SK-N-SH (cell line): ENCODE results near the gene KCNIP4. TPM values are rescaled to one million over a fixed set of nuclear protein-coding genes. Genes with fewer than 3 reads are reported as not detected.

Experiments
- CTCF ChIA-PET: fragments of 300-600, 350-600 bp; formaldehyde crosslinking; extraction: SDS; loops from one replicate; lab custom pipeline; 2021; lab: Yijun Ruan, JAX
- POLR2A ChIA-PET: fragments of 350-600 bp; sonication (Branson Sonifier 250); formaldehyde crosslinking; extraction: SDS; loops from one replicate; lab custom pipeline; 2020; ENCODE audit warnings: antibody characterized with exemption, inconsistent platforms; lab: Yijun Ruan, JAX
- DNase-seq: peaks from one replicate; pipeline ENCODE4 v3.0.0; 2012
- H2AFZ ChIP-seq: fragments of 200-600 bp; sonication (generic); 2 replicates; pipeline ENCODE4 v1.8.1; 2016; ENCODE audit warnings: antibody characterized with exemption, mild to moderate bottlenecking, low read depth
- H3F3A ChIP-seq: fragments of 200-600 bp; sonication (generic); replicated peaks from 2 replicates; pipeline ENCODE3; 2016; ENCODE audit warnings: antibody characterized with exemption, mild to moderate bottlenecking; ENCODE audit not compliant: insufficient read depth
- H3K27ac ChIP-seq, 2 experiments: fragments of 200-500 bp in 1 of 2; fragments of 200-600 bp in 1 of 2; sonication (Bioruptor generic) in 1 of 2; sonication (generic), shearing (Covaris generic) in 1 of 2; 2 replicates each; pipeline versions ENCODE4 v1.5.1 to v1.6.1; 2014 to 2016; ENCODE audit warnings: low read depth in 2 of 2, inconsistent platforms in 1 of 2, low read length in 1 of 2, mild to moderate bottlenecking in 1 of 2, mixed read lengths in 1 of 2
- H3K27me3 ChIP-seq: fragments of 200-600 bp; sonication (generic), shearing (Covaris generic); 2 replicates; pipeline ENCODE4 v1.6.1; 2016; ENCODE audit warnings: mixed run types; ENCODE audit not compliant: insufficient read depth
- H3K36me3 ChIP-seq, 2 experiments: fragments of 200-500 bp in 1 of 2; fragments of 200-600 bp in 1 of 2; sonication (Bioruptor generic) in 1 of 2; sonication (generic) in 1 of 2; replicated peaks in 1 of 2; 2 replicates each; pipeline versions ENCODE3 to v1.5.1; 2014 to 2016; ENCODE audit warnings: low read length in 1 of 2, mild to moderate bottlenecking in 1 of 2; ENCODE audit not compliant: insufficient read depth in 2 of 2, control insufficient read depth in 1 of 2
- H3K4me1 ChIP-seq, 2 experiments: fragments of 200-500 bp in 1 of 2; fragments of 200-600 bp in 1 of 2; sonication (Bioruptor generic) in 1 of 2; sonication (generic), shearing (Covaris generic) in 1 of 2; 2 replicates each; pipeline versions ENCODE4 v1.5.1 to v1.6.1; 2014 to 2016; ENCODE audit warnings: low read depth in 1 of 2, low read length in 1 of 2, mixed run types in 1 of 2; ENCODE audit not compliant: insufficient read depth in 2 of 2, control insufficient read depth in 1 of 2
- H3K4me2 ChIP-seq: fragments of 200-600 bp; sonication (generic), shearing (Covaris generic); 2 replicates; pipeline ENCODE4 v1.6.1; 2017; ENCODE audit warnings: mixed run types
- H3K4me3 ChIP-seq, 2 experiments: fragments of 200-500 bp in 1 of 2; fragments of 200-600 bp in 1 of 2; sonication (Bioruptor generic) in 1 of 2; sonication (generic), shearing (Covaris generic) in 1 of 2; 2 replicates each; pipeline versions ENCODE4 v1.5.1 to v1.8.1; 2014 to 2016; ENCODE audit warnings: low read depth in 2 of 2, inconsistent platforms in 1 of 2, low read length in 1 of 2, mild to moderate bottlenecking in 1 of 2, mixed read lengths in 1 of 2, moderate library complexity in 1 of 2
- H3K79me2 ChIP-seq: fragments of 200-600 bp; sonication (generic); 2 replicates; pipeline ENCODE4 v1.8.1; 2017; ENCODE audit warnings: mild to moderate bottlenecking; ENCODE audit not compliant: insufficient read depth
- H3K9ac ChIP-seq: fragments of 200-600 bp; sonication (generic); 2 replicates; pipeline ENCODE4 v1.6.1; 2017; ENCODE audit warnings: mixed run types
- H3K9me2 ChIP-seq: fragments of 200-600 bp; sonication (generic); 2 replicates; pipeline ENCODE4 v1.6.1; 2017; ENCODE audit warnings: mixed run types
- H3K9me3 ChIP-seq: fragments of 200-600 bp; sonication (generic); 2 replicates; pipeline ENCODE4 v1.6.1; 2017; ENCODE audit warnings: mixed run types, mild to moderate bottlenecking, moderate library complexity
- H4K20me1 ChIP-seq: fragments of 200-600 bp; sonication (generic); 2 replicates; pipeline ENCODE4 v1.6.1; 2017; ENCODE audit warnings: mild to moderate bottlenecking, mixed run types; ENCODE audit not compliant: insufficient read depth
- EP300 ChIP-seq, 2 experiments: IDR thresholded peaks; 2 replicates each; pipeline versions ENCODE4 v1.4.0 to v1.6.1; 2012; ENCODE audit warnings: borderline replicate concordance in 1 of 2, low read depth in 1 of 2, low read length in 1 of 2
- EZH2phosphoT487 ChIP-seq: fragments of 200-600 bp; sonication (generic); IDR thresholded peaks from 2 replicates; pipeline ENCODE4 v1.6.1; 2017; ENCODE audit warnings: low read depth, mixed run types, mild to moderate bottlenecking, antibody characterized with exemption, moderate library complexity, borderline replicate concordance
- FOSL2 ChIP-seq: IDR thresholded peaks from 2 replicates; pipeline ENCODE4 v1.4.0; 2012; ENCODE audit warnings: low read depth, mild to moderate bottlenecking, moderate library complexity, borderline replicate concordance
- FOXM1 ChIP-seq: IDR thresholded peaks from 2 replicates; pipeline ENCODE4 v1.4.0; 2012; ENCODE audit warnings: low read depth, mild to moderate bottlenecking
- GATA2 ChIP-seq: sonication (generic); formaldehyde crosslinking; IDR thresholded peaks from 2 replicates; pipeline ENCODE4 v1.5.0; 2020; ENCODE audit warnings: mild to moderate bottlenecking, missing genetic modification reagents
- MXI1 ChIP-seq: IDR thresholded peaks from 2 replicates; pipeline ENCODE4 v1.6.1; 2012; ENCODE audit warnings: mild to moderate bottlenecking, low read depth, low read length, improper control_type of control experiment
- RAD21 ChIP-seq: IDR thresholded peaks from 2 replicates; pipeline ENCODE4 v1.6.1; 2012; ENCODE audit warnings: mild to moderate bottlenecking, low read length
- RCOR1 ChIP-seq: fragments of 150-350 bp; IDR thresholded peaks from 2 replicates; pipeline ENCODE4 v1.6.1; 2017; ENCODE audit warnings: antibody characterized with exemption, low read length
- RXRA ChIP-seq: IDR thresholded peaks from 2 replicates; pipeline ENCODE4 v1.4.0; 2012; ENCODE audit warnings: low read depth, mild to moderate bottlenecking, borderline replicate concordance
- YY1 ChIP-seq: IDR thresholded peaks from 2 replicates; pipeline ENCODE4 v1.4.0; 2012; ENCODE audit warnings: low read depth, mild to moderate bottlenecking
- WGBS: methylation state at CpG from one replicate; pipeline ENCODE4 v1.1.6; 2017; ENCODE audit warnings: low lambda C conversion rate; 5-methylcytosine and 5-hydroxymethylcytosine counted together
- polyA plus RNA-seq, 3 experiments: library from polyadenylated mRNA; depleted of rRNA; stranded (reverse); fragments of >200 nt; gene quantifications; 2 replicates each; pipeline ENCODE4 v1.2.3, GENCODE V29; 2012
- TF ChIP-seq, protein P1 (sequence below): fragments of 150-350 bp; IDR thresholded peaks from 2 replicates; pipeline ENCODE4 v1.6.1; 2017; ENCODE audit warnings: antibody characterized with exemption, low read length, low read depth, borderline replicate concordance

KCNIP4 gene
- polyA plus RNA-seq, 1 of the 3 experiments (the other 2 are of a cell fraction): 0.18 TPM

DNA sequence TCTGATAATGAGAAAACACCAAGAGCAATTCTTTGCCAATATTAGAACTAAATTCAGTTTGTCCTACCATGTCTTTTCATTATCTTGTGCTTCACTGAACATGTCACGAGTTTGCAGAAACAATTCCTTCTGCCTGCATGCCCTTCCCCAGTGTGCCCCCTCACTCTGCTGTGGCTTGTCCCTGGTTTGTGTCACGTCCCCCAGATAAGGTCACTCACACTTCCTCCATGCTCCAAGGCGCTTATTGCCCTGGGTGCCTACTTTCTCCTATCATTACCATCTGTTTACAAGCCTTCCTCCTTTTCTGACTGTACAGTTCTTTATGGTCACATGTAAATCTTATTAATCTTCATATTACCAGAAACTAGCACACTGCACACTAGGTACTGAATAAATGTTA lies 394.1 kb downstream of the KCNIP4 start (continued):
- TF ChIP-seq MXI1 (peak; percentile 58; the same call in 1 of the 2 replicates), EZH2phosphoT487 (no peak), FOSL2 (no peak), GATA2 (CRISPR knock-in tag) (peak; percentile 98)

DNA sequence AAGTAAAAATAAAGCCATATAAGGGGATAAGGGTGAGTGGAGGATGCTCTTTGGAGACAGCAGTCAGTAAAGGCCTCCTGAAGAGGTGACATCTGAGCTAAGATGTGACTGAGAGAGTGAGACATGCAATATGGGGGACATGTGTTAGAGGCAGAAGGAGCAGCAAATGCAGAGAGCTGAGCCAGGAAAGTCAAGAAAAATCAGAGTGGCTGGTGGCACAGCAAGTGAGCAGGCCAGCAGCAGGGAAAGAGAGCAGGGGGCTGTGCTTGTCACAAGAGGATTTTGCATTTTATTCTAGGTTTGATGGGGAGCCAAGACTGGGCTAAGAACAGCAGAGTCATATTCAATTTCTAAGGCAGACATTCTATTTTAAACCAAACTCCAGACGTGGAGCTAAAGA lies 394.5 kb downstream of the KCNIP4 start:
- no peaks in the 10 kb centered on the region for H3F3A ChIP-seq
- peak overlapping the region in 1 of 2 experiments; percentile 94; a peak in 2 of 4 replicates for H3K27ac ChIP-seq
- POLR2A ChIA-PET: no interaction called here
- H3K79me2 ChIP-seq: no peaks in the 10 kb centered on the region
- no peak overlapping the region for H3K4me2 ChIP-seq
- no peaks in the 10 kb centered on the region for H3K36me3 ChIP-seq
- no peak overlapping the region for H3K4me3 ChIP-seq
- no peaks in the 10 kb centered on the region for H4K20me1 ChIP-seq
- H3K27me3 ChIP-seq: no peaks in the 10 kb centered on the region
- H3K4me1 ChIP-seq: peaks cover 0 to 39% of the 10 kb centered on the region in 2 experiments; a peak in 2 of 4 replicates
- no peaks in the 10 kb centered on the region for H3K9me3 ChIP-seq
- no peaks in the 10 kb centered on the region for H3K9me2 ChIP-seq
- no peak overlapping the region for H3K9ac ChIP-seq
- 21% methylated on average over 1 of the region's 1 CpG for WGBS
- no peak for TF ChIP-seq RXRA
- no peak for TF ChIP-seq EZH2phosphoT487
- no peak overlapping the region for H2AFZ ChIP-seq
- CTCF ChIA-PET: interaction anchor here (0.9 to 1.7 kb wide), 3 partner anchors 20 to 214 kb away, joined by 3 read pairs; no protein-coding TSS in a partner anchor
- peak; percentile 2 for DNase-seq

DNA sequence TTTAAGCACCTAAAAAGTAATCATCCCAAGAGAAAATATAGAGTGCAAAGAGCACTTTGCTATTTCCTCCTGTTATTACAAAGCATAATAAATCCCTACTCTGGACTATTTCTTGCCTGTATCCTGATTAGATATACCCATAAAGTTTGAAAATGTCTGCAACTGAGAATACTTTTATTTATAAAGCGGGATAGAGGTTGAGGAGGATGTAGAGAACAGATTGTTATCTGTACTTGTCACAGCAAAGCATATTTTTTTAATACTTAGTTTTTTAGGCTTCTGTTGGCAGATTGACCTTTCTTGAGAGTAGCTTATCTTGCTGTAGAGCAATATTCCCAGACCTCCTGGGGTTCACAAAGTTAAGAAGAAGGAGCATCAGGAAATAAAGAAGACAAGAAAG lies 396.1 kb downstream of the KCNIP4 start:
- peaks cover 0 to 39% of the 10 kb centered on the region in 2 experiments; a peak in 2 of 4 replicates for H3K4me1 ChIP-seq
- no peak for DNase-seq
- TF ChIP-seq FOXM1: no peak
- TF ChIP-seq, protein P1, sequence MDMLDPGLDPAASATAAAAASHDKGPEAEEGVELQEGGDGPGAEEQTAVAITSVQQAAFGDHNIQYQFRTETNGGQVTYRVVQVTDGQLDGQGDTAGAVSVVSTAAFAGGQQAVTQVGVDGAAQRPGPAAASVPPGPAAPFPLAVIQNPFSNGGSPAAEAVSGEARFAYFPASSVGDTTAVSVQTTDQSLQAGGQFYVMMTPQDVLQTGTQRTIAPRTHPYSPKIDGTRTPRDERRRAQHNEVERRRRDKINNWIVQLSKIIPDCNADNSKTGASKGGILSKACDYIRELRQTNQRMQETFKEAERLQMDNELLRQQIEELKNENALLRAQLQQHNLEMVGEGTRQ: no peak
- TF ChIP-seq RCOR1: no peak
- TF ChIP-seq YY1: no peak
- no peak for TF ChIP-seq RAD21
- TF ChIP-seq EP300 (IDR thresholded peaks at IDR 0.05; ENCODE audit: borderline replicate concordance in 1 of 2, low read depth in 1 of 2, low read length in 1 of 2): no peak
- TF ChIP-seq GATA2 (CRISPR knock-in tag): no peak
- TF ChIP-seq, all 33 proteins: peak for 0
- Histone ChIP-seq H4K20me1 (no peaks in the 10 kb centered on the region), H3K9me3 (no peaks in the 10 kb centered on the region), H3K4me3 (no peak overlapping the region), H3K79me2 (no peaks in the 10 kb centered on the region), H3F3A (no peaks in the 10 kb centered on the region), H3K4me2 (no peak overlapping the region), H3K9me2 (no peaks in the 10 kb centered on the region), H3K27me3 (no peaks in the 10 kb centered on the region), H2AFZ (no peak overlapping the region), H3K27ac (peak overlapping the region in 1 of 2 experiments; percentile 94; a peak in 2 of 4 replicates), H3K36me3 (no peaks in the 10 kb centered on the region), H3K9ac (no peak overlapping the region)
- WGBS: 10% methylated on average over 1 of the region's 1 CpG
- POLR2A ChIA-PET: no interaction called here
- CTCF ChIA-PET: interaction anchor here (1.7 kb wide), 1 partner anchor 18 kb away, joined by 3 read pairs; no protein-coding TSS in a partner anchor
